Keratinocyte (primary cell): ENCODE data around the gene MGLL. TPM values are rescaled to one million over a fixed set of nuclear protein-coding genes. Genes with fewer than 3 reads are reported as not detected.

Experiments
- DNase-seq: peaks from one replicate; pipeline ENCODE4 v3.0.0-alpha.2; 2011; ENCODE audit warnings: low read depth, missing footprints, low spot score
- FAIRE-seq: peaks from 2 replicates; lab custom pipeline; 2011; peaks lifted over from hg19 to GRCh38; lab: Jason Lieb, UNC
- H2AFZ ChIP-seq: 2 replicates; pipeline ENCODE4 v1.6.0; 2012; ENCODE audit warnings: low read length, control low read depth, inconsistent platforms; ENCODE audit not compliant: control insufficient read depth
- H3K27ac ChIP-seq: 2 replicates; pipeline ENCODE4 v1.5.1; 2011; ENCODE audit warnings: low read length; ENCODE audit not compliant: control insufficient read depth, insufficient read depth
- H3K27me3 ChIP-seq: 3 replicates; pipeline ENCODE4 v1.6.0; 2011; ENCODE audit warnings: low read length; ENCODE audit not compliant: control insufficient read depth, insufficient read depth; ENCODE audit errors: extremely low read depth
- H3K36me3 ChIP-seq, 2 experiments: 2 replicates in 1 of 2; 3 replicates in 1 of 2; pipeline ENCODE4 v1.5.1; 2011; ENCODE audit warnings: low read length in 2 of 2, mild to moderate bottlenecking in 1 of 2; ENCODE audit not compliant: control insufficient read depth in 2 of 2, insufficient read depth in 2 of 2; ENCODE audit errors: extremely low read depth in 1 of 2
- H3K4me1 ChIP-seq: 3 replicates; pipeline ENCODE4 v1.5.1; 2011; ENCODE audit warnings: low read length; ENCODE audit not compliant: control insufficient read depth, insufficient read depth; ENCODE audit errors: extremely low read depth
- H3K4me2 ChIP-seq: 3 replicates; pipeline ENCODE4 v1.6.0; 2011; ENCODE audit warnings: low read depth, low read length; ENCODE audit not compliant: control insufficient read depth, insufficient read depth; ENCODE audit errors: extremely low read depth
- H3K4me3 ChIP-seq, 3 experiments: fragments of 200-600 bp in 1 of 3; sonication (generic) in 1 of 3; 2 replicates in 2 of 3; 3 replicates in 1 of 3; pipeline ENCODE4 v1.5.1; 2011 to 2016; ENCODE audit warnings: low read length in 3 of 3, mild to moderate bottlenecking in 3 of 3, control low read depth in 2 of 3, inconsistent platforms in 1 of 3, low read depth in 1 of 3, mixed read lengths in 1 of 3, mixed run types in 1 of 3, moderate library complexity in 1 of 3; ENCODE audit not compliant: control insufficient read depth in 2 of 3, insufficient read depth in 2 of 3; ENCODE audit errors: extremely low read depth in 1 of 3
- H3K79me2 ChIP-seq: 2 replicates; pipeline ENCODE4 v1.6.0; 2012; ENCODE audit warnings: low read length; ENCODE audit not compliant: control insufficient read depth, insufficient read depth
- H3K9ac ChIP-seq: 3 replicates; pipeline ENCODE4 v1.6.0; 2011; ENCODE audit warnings: low read length; ENCODE audit not compliant: control insufficient read depth, insufficient read depth; ENCODE audit errors: extremely low read depth
- H3K9me1 ChIP-seq: 3 replicates; pipeline ENCODE4 v1.6.0; 2011; ENCODE audit warnings: low read length; ENCODE audit not compliant: control insufficient read depth, insufficient read depth; ENCODE audit errors: extremely low read depth
- H3K9me3 ChIP-seq: 2 replicates; pipeline ENCODE4 v1.5.1; 2012; ENCODE audit warnings: low read depth, low read length; ENCODE audit not compliant: control insufficient read depth
- H4K20me1 ChIP-seq: 3 replicates; pipeline ENCODE4 v1.6.0; 2011; ENCODE audit warnings: low read length; ENCODE audit not compliant: control insufficient read depth, insufficient read depth; ENCODE audit errors: extremely low read depth
- CTCF ChIP-seq, 3 experiments: IDR thresholded peaks in 1 of 3; conservative IDR thresholded peaks in 1 of 3; optimal IDR thresholded peaks in 1 of 3; 2 replicates in 2 of 3; 3 replicates in 1 of 3; pipeline versions ENCODE3 to v1.5.1; 2011; ENCODE audit warnings: low read length in 3 of 3, mild to moderate bottlenecking in 3 of 3, moderate library complexity in 2 of 3, control low read depth in 1 of 3, inconsistent platforms in 1 of 3; ENCODE audit not compliant: insufficient read depth in 2 of 3; ENCODE audit errors: extremely low read depth in 1 of 3
- EZH2 ChIP-seq: IDR thresholded peaks from one replicate; pipeline ENCODE4 v1.6.1; 2012; ENCODE audit warnings: inconsistent platforms, mild to moderate bottlenecking, low read length, moderate library complexity
- dilution Hi-C: fragments of 300-500 bp; cut with MboI; formaldehyde crosslinking; loops from one replicate; pipeline ENCODE4 v1.7.0; 2020; ENCODE audit warnings: low sequenced_read_pairs; ENCODE audit not compliant: extremely low pct_ligation_motif_present
- polyA plus RNA-seq, 5 experiments: library from polyadenylated mRNA; depleted of rRNA in 3 of 5; stranded (reverse) in 3 of 5; stranded (forward) in 1 of 5; unstranded in 1 of 5; fragments of >200 nt; gene quantifications; 1 replicate in 1 of 5; 2 replicates in 3 of 5; 3 replicates in 1 of 5; pipeline versions ENCODE4 v1.2.1 to v1.2.3, GENCODE V29; 2011 to 2012; ENCODE audit warnings: missing spikeins in 2 of 5, low read depth in 1 of 5, low replicate concordance in 1 of 5

MGLL gene
- polyA plus RNA-seq, 1 donor (not counting 4 experiments of a cell fraction or from before 2014, with no cell fraction given), result 17.8 TPM

- Histone ChIP-seq H3K4me3 (no peak overlapping the region), H3K36me3 (no peaks in the 10 kb centered on the region), H3K4me2 (no peak overlapping the region), H2AFZ (no peak overlapping the region), H3K9me1 (no peaks in the 10 kb centered on the region), H3K9me3 (no peaks in the 10 kb centered on the region), H3K27me3 (no peaks in the 10 kb centered on the region), H3K9ac (no peak overlapping the region), H4K20me1 (no peaks in the 10 kb centered on the region), H3K4me1 (peaks cover 16% of the 10 kb centered on the region), H3K27ac (no peak overlapping the region), H3K79me2 (no peaks in the 10 kb centered on the region)
- FAIRE-seq (no peak), DNase-seq (no peak)
- TF ChIP-seq EZH2 (no peak), CTCF (optimal IDR thresholded peaks at IDR 0.05 in 1 of 3, IDR thresholded peaks at IDR 0.05 in 1 of 3, conservative IDR thresholded peaks at IDR 0.05 in 1 of 3; ENCODE audit: extremely low read depth in 1 of 3, insufficient read depth in 2 of 3, low read length in 3 of 3) (no peak)
- dilution Hi-C loops, result no loop called here
Measured at GRCh38 chr3:127698691-127699415, 123.5 kb downstream of the MGLL start.

DNA sequence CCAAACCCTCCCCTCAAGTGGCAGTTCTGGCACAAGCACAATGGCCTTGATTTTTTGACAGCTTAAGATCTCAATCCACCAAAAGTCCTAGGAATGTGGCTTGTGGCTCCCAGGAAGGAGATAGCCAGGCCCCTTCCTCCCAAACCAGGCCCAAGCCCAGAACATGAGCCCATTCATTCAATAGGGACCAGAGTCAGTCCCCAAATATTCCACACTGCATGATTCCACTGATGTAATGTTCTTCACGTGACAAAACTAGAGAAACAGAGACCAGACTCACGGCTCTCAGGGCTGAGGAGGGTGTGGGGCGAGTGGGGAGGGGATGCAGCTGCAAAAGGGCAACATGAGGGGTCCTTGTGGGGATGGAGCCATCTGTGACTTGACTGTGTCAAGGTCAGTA is 124.0 kb downstream of the MGLL start:
- dilution Hi-C loops, result no loop called here
- FAIRE-seq (no peak), DNase-seq (no peak)
- Histone ChIP-seq H3K9ac (no peak overlapping the region), H3K9me3 (no peaks in the 10 kb centered on the region), H3K9me1 (no peaks in the 10 kb centered on the region), H3K36me3 (no peaks in the 10 kb centered on the region), H2AFZ (no peak overlapping the region), H3K4me1 (peaks cover 16% of the 10 kb centered on the region), H3K4me2 (no peak overlapping the region), H3K79me2 (no peaks in the 10 kb centered on the region), H4K20me1 (no peaks in the 10 kb centered on the region), H3K27me3 (no peaks in the 10 kb centered on the region), H3K27ac (no peak overlapping the region), H3K4me3 (no peak overlapping the region)
- no peak for TF ChIP-seq CTCF (optimal IDR thresholded peaks at IDR 0.05 in 1 of 3, IDR thresholded peaks at IDR 0.05 in 1 of 3, conservative IDR thresholded peaks at IDR 0.05 in 1 of 3; ENCODE audit: extremely low read depth in 1 of 3, insufficient read depth in 2 of 3, low read length in 3 of 3)
- TF ChIP-seq EZH2, result no peak
